Measurements from ENCODE around the gene SGMS2.

DNA sequence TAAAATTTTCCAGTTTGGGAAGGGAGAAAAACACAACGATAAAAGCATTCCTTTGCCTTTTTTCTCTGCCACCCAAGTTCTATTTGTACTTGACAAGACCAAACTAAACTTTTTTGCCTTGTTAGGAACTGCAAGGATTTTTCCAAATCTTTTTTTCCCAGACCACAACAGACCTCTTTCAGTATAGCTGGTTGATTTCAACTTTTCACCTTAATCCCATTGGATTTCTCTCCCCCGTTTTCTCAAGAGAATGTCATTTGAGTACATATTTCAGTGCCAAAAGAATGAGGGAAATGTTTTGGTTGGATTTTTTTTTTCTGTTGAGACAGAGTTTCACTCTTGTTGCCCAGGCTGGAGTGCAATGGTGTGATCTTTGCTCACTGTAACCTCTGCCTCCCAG lies 18.5 kb upstream of the SGMS2 start:
- TF ChIP-seq, protein P1, sequence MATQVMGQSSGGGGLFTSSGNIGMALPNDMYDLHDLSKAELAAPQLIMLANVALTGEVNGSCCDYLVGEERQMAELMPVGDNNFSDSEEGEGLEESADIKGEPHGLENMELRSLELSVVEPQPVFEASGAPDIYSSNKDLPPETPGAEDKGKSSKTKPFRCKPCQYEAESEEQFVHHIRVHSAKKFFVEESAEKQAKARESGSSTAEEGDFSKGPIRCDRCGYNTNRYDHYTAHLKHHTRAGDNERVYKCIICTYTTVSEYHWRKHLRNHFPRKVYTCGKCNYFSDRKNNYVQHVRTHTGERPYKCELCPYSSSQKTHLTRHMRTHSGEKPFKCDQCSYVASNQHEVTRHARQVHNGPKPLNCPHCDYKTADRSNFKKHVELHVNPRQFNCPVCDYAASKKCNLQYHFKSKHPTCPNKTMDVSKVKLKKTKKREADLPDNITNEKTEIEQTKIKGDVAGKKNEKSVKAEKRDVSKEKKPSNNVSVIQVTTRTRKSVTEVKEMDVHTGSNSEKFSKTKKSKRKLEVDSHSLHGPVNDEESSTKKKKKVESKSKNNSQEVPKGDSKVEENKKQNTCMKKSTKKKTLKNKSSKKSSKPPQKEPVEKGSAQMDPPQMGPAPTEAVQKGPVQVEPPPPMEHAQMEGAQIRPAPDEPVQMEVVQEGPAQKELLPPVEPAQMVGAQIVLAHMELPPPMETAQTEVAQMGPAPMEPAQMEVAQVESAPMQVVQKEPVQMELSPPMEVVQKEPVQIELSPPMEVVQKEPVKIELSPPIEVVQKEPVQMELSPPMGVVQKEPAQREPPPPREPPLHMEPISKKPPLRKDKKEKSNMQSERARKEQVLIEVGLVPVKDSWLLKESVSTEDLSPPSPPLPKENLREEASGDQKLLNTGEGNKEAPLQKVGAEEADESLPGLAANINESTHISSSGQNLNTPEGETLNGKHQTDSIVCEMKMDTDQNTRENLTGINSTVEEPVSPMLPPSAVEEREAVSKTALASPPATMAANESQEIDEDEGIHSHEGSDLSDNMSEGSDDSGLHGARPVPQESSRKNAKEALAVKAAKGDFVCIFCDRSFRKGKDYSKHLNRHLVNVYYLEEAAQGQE (IDR thresholded peaks at IDR 0.05), result no peak
- TF ChIP-seq, protein P2, sequence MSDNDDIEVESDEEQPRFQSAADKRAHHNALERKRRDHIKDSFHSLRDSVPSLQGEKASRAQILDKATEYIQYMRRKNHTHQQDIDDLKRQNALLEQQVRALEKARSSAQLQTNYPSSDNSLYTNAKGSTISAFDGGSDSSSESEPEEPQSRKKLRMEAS (IDR thresholded peaks at IDR 0.05), result no peak

Data from A549 (cell line).